GM18907 (cell line): ENCODE results near the gene LAMB1.
A peak's percentile ranks its signal among the peaks of the same experiment; 100 is the strongest.
"Not testable (repeated sequence)": the region's sequence is repeated elsewhere in the genome, so short reads cannot be mapped to it uniquely, and the experiment has no call there.

Experiments used
- ATAC-seq: cut with Tn5 transposase; IDR thresholded peaks from one replicate; pipeline ENCODE4 v1.9.1; 2021; ENCODE audit warnings: mild to moderate bottlenecking, moderate library complexity; ENCODE audit not compliant: unreplicated experiment

LAMB1 gene

GRCh38 chr7:108002726-108003598 lies at the start of gene LAMB1:
Gene LAMB1, minus strand, starts transcription at chr7:108003161. Its CDS starts 276 bp downstream, at chr7:108002885.
- no peak for ATAC-seq

DNA sequence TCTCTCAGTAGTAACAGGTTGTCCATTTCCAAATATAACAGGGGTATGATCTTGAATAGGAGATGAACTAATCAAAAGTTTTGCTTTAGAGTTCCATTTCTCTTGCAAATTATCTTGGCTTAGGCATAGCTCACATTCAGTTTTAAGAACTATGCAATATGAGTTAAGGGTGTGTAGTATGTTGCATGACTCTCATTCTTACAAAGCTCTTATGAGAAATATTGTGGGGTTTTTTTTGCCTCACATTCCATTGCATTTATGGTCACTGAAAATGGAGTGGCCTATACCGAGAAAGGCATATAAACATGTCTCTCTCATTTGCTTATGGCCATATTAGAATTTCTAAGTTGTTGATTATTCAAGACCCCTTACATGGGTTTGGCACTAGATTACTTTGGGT lies 48.5 kb upstream of the LAMB1 start:
- ATAC-seq: no peak

DNA sequence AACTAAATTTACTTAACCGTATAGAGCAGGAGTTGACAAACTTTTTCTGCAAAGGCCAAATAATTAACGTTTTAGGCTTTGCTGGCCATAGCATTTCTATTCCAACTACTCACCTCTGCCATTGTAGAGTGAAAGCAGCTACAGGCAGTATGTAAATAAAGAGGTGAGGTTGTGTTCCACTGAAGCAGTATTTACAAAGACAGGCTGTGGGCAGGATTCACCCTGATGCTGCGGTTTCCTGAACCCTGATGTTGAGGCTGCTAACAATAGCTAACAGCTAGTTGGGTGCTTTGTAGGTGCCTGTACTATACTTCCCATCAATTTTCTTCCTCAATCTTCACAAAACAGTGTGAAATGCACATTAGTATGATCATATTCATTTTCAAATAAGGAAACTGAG lies 47.0 kb upstream of the LAMB1 start:
- peak; percentile 86 for ATAC-seq

- ATAC-seq: no peak
Measured at GRCh38 chr7:108048422-108048821, 45.5 kb upstream of the LAMB1 start.

GRCh38 chr7:108046952-108047506 lies 44.1 kb upstream of the LAMB1 start:
- ATAC-seq: no peak

GRCh38 chr7:108045669-108046068 lies 42.7 kb upstream of the LAMB1 start:
- no peak for ATAC-seq

DNA sequence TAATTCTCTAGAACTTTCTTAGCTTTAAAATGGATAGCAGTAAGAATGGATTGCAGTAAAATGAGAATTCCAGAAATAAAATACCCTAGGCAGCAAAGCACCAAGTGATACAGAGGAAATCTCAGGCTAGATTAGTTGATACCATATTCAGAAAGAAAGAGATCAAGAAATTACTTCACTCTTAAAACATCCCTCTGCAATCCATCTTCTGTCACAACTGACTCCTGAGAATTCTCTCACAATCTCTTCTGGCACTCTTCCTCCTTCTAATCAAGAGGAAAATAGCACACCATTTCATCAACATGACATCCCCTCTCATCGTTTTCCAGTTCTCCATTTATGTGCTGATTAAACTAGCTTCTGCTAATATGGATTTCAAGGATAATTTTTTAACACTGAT lies 42.2 kb upstream of the LAMB1 start:
- ATAC-seq: no peak

- ATAC-seq: no peak
Measured at GRCh38 chr7:108044345-108044744, 41.4 kb upstream of the LAMB1 start.

DNA sequence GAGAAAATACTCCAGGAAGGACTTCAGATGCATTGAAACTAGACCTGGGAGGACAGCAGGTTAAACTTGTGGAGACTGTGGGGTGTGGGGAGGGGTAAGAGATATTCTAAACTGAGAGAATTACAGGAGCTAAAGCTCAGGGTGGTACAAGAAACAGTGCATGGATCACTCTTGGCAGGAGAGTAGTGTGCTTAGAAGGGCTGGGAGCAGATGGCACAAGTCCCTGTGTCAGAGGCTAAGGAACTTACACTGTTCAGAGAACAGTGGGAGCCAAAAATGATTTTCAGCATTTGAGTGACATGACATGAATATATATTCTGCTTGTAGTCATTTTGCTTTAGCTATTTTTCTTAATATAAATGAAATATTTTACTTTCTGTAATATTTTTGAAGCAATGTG lies 36.0 kb upstream of the LAMB1 start:
- no peak for ATAC-seq

DNA sequence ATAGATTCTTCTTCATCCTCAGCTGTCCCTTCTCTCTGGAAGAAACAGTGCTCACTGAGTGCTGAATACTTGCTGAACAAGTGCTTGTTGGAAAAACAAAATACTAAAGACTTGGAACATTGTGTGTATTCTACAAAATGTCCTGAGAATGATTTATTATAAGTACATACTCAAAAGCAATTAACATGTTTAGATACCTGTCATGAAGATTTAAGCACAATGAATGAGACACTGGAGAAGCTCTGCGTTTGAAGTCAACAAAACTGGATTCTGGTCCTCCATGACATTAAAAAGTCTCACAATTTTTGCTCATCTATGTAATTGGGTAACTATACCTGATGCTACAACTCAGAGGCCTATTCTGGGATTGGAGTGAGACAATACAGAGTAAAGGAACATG lies 34.8 kb upstream of the LAMB1 start:
- no peak for ATAC-seq

GRCh38 chr7:108037140-108037539 lies 34.2 kb upstream of the LAMB1 start:
- ATAC-seq: no peak

- ATAC-seq: no peak
Measured at GRCh38 chr7:108034586-108034985, 31.6 kb upstream of the LAMB1 start.

DNA sequence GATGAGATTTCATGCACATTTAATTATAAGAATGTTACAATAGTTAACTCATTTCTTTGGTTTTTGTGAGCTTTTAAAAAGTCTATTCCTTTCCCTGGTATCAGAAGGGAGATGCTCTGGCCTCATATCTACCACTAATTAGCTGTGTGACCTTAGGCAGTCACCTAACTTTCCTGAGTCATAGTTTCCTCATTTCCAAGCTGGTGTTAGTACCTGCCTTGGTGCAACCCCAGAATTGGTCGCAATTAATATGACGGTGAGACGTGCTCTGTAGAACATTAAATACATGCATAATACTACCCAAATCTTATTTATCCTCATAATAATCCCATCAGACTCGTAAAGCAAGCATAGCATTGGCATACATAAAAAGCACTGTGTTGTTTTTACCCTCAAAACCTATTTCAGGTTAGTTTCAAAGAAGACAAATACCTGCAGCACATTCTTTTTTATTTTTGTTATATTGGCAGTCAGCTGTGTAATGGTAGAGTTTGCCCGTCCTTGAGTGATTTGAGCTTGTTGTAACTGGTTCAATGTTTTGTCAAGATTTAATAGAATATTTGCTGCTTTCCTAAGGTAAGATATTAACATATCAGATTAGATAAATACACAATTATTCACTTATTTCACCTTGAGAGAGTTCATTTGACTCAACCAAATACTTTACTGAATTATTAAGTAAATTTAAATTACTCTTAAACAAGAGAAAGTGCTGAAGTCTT lies 31.0 kb upstream of the LAMB1 start:
- no peak for ATAC-seq

GRCh38 chr7:108033309-108033708 lies 30.3 kb upstream of the LAMB1 start:
- not testable (repeated sequence) for ATAC-seq

DNA sequence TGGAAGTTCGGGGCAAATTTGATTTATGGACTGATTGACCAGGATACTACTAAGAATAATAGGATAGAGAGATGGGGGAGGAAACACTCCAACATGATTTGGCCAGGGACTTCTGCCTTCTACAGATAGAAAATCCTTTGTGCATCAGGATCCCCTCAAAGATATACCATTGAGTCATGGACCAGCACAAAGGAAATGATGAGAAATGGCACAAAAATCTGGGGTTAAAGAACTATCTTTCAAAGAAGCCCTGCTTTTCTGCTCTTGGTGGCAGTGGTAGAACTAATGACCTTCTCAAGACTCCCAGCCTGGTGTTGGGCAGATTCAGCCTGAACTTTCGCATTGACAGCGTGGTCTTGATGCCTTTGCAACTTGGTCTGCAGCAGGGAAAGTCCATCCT lies 27.6 kb upstream of the LAMB1 start:
- ATAC-seq: no peak

DNA sequence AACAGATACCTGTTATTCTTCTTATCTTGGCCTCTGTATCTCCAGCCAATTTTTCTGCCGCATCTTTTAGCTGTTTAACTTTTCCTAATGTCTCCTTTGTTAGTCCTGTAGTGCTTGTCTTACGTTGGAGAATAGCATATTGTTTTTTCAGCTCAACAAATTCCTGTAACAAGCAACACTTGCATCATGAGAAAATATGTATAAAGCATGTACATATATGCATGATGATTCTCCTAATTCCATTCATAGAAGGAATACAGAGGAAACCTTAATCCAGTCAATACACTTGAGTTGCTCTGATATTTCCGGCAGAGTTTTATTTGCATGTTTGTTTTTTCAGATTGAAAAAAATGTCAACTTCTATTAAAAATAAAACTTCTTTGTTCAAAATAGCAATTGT lies 26.1 kb upstream of the LAMB1 start:
- no peak for ATAC-seq

DNA sequence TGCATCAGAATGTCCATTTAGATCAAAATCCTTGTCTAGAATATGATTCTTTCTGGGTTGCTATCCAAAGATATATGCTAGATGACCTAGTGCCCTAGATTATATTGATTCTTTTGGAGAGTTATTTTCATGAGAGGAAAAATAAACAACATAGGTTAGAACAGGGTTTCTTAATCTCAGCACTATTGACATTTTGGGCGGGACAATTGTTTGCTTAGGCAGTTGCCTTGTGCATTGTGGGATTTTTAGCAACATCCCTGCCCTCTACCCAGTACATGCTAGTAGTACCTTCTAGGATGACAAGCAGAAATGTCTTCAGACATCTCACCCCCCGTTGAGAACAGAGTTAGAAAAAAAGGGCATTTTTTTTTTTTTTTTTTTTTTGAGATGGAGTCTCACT lies 25.1 kb upstream of the LAMB1 start:
- ATAC-seq: no peak

GRCh38 chr7:108027239-108027638 lies 24.3 kb upstream of the LAMB1 start:
- ATAC-seq: no peak

GRCh38 chr7:108026647-108027046 lies 23.7 kb upstream of the LAMB1 start:
- no peak for ATAC-seq

- no peak for ATAC-seq
Measured at GRCh38 chr7:108026116-108026515, 23.2 kb upstream of the LAMB1 start.

DNA sequence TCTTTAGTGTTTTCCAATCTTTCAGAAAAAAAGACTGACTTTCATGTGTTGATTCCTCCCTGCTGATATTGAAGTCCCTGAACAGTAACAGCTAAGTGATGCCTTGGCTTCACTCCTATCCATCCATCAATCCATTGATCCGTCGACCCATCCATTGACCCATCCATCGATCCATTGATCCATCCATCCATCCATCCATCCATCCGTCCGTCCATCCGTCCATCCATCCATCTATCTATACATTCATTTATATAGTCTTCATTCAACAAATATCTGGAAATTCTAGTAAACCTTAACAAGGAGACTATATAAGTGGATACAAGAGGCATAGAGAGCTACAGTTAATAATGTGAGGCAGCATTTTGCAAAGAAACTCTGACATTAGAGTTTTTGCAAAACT lies 21.6 kb upstream of the LAMB1 start:
- ATAC-seq: no peak

GRCh38 chr7:108020585-108020984 lies 17.6 kb upstream of the LAMB1 start:
- no peak for ATAC-seq
